K562 (cell line): ENCODE results near the gene TNNT2. TPM values are rescaled to one million over a fixed set of nuclear protein-coding genes. Genes with fewer than 3 reads are reported as not detected.

ENCODE experiments used
- ATAC-seq: fragments of 200-7000 bp; cut with Tn5 transposase; 3 replicates; pipeline ENCODE4 v1.9.1; 2020; ENCODE audit warnings: moderate library complexity
- BruUV-seq: library from RNA; stranded (reverse); fragments of 400-500 nt; replicated peaks from 2 replicates; lab custom pipeline; 2021; lab: Mats Ljungman, UMichigan
- CTCF ChIA-PET: fragments of 300-600 bp; formaldehyde crosslinking; extraction: SDS; loops from one replicate; lab custom pipeline; 2021; ENCODE audit warnings: low intra/inter-chr PET ratio; lab: Yijun Ruan, JAX
- POLR2A ChIA-PET: fragments of 300-600, 350-650 bp; sonication (Branson Sonifier 250); formaldehyde crosslinking; extraction: SDS; loops from one replicate; lab custom pipeline; 2021; ENCODE audit warnings: antibody characterized with exemption, inconsistent platforms; lab: Yijun Ruan, JAX
- DNase-seq, 4 experiments: peaks; one replicate each; pipeline versions ENCODE4 v3.0.0 to v3.0.0-alpha.2; 2011 to 2018; ENCODE audit warnings: low spot score in 3 of 4, mixed read lengths in 3 of 4; ENCODE audit errors: extremely low read depth in 1 of 4
- FAIRE-seq: peaks from 2 replicates; lab custom pipeline; 2011; peaks lifted over from hg19 to GRCh38; lab: Jason Lieb, UNC
- H2AFZ ChIP-seq: 2 replicates; pipeline ENCODE4 v1.6.0; 2011; ENCODE audit warnings: low read depth, low read length, control low read depth, inconsistent platforms
- H3K27ac ChIP-seq: fragments of 200-600 bp; 3 replicates; pipeline ENCODE4 v1.8.0; 2011; ENCODE audit warnings: low read depth, mild to moderate bottlenecking, control low read depth, inconsistent platforms, low read length, moderate library complexity, mixed read lengths; ENCODE audit errors: extremely low read depth
- H3K27me3 ChIP-seq, 2 experiments: fragments of 300-600 bp in 1 of 2; 2 replicates in 1 of 2; 3 replicates in 1 of 2; pipeline versions ENCODE4 v1.6.0 to v1.8.0; 2011; ENCODE audit warnings: inconsistent platforms in 2 of 2, low read length in 2 of 2, mild to moderate bottlenecking in 1 of 2, mixed read lengths in 1 of 2, moderate library complexity in 1 of 2; ENCODE audit not compliant: control insufficient read depth in 2 of 2, insufficient read depth in 2 of 2
- H3K36me3 ChIP-seq: fragments of 300-600 bp; 3 replicates; pipeline ENCODE4 v1.8.0; 2011; ENCODE audit warnings: mild to moderate bottlenecking, low read length, inconsistent platforms; ENCODE audit not compliant: control insufficient read depth, insufficient read depth
- H3K4me1 ChIP-seq, 2 experiments: fragments of 200-600 bp in 1 of 2; replicated peaks in 1 of 2; 2 replicates in 1 of 2; 3 replicates in 1 of 2; pipeline versions ENCODE4 v1.5.1 to v1.8.0; 2011; ENCODE audit warnings: inconsistent platforms in 2 of 2, low read length in 2 of 2, mild to moderate bottlenecking in 1 of 2, mixed read lengths in 1 of 2, moderate library complexity in 1 of 2; ENCODE audit not compliant: control insufficient read depth in 2 of 2, insufficient read depth in 2 of 2
- H3K4me2 ChIP-seq: 2 replicates; pipeline ENCODE4 v1.6.1; 2011; ENCODE audit warnings: low read length, control low read depth, inconsistent platforms, mixed read lengths; ENCODE audit not compliant: insufficient read depth
- H3K4me3 ChIP-seq: fragments of 200-600 bp; sonication (generic), shearing (Covaris generic); 2 replicates; pipeline ENCODE4 v1.5.1; 2016; ENCODE audit warnings: control low read depth, inconsistent platforms
- H3K79me2 ChIP-seq: fragments of 200-600 bp; 3 replicates; pipeline ENCODE4 v1.8.0; 2011; ENCODE audit warnings: low read length, inconsistent platforms; ENCODE audit not compliant: control insufficient read depth, insufficient read depth
- H3K9ac ChIP-seq, 2 experiments: 2 replicates each; pipeline versions ENCODE4 v1.6.0 to v1.6.1; 2011; ENCODE audit warnings: low read depth in 2 of 2, low read length in 2 of 2, control low read depth in 1 of 2, inconsistent platforms in 1 of 2, mild to moderate bottlenecking in 1 of 2, mixed read lengths in 1 of 2; ENCODE audit not compliant: insufficient read depth in 1 of 2
- H3K9me1 ChIP-seq: one replicate; pipeline ENCODE4 v1.6.0; 2011; ENCODE audit warnings: inconsistent platforms, mild to moderate bottlenecking, low read length, moderate library complexity; ENCODE audit not compliant: control insufficient read depth, insufficient read depth
- H3K9me3 ChIP-seq: replicated peaks from 2 replicates; pipeline ENCODE4 v1.5.1; 2011; ENCODE audit warnings: low read depth, low read length, inconsistent platforms; ENCODE audit not compliant: control insufficient read depth, insufficient read depth
- H4K20me1 ChIP-seq: replicated peaks from 2 replicates; pipeline ENCODE4 v1.6.1; 2011; ENCODE audit warnings: low read length, inconsistent platforms, mixed read lengths; ENCODE audit not compliant: control insufficient read depth, insufficient read depth
- CBFA2T2 ChIP-seq: fragments of 450-650 bp; conservative IDR thresholded peaks from 2 replicates; pipeline ENCODE4 v1.6.1; 2017; ENCODE audit warnings: mild to moderate bottlenecking
- ELF4 ChIP-seq: fragments of 450-650 bp; formaldehyde crosslinking; IDR thresholded peaks from 2 replicates; pipeline ENCODE4 v1.4.0; 2022; ENCODE audit warnings: missing genetic modification characterization
- HES1 ChIP-seq: fragments of 450-650 bp; IDR thresholded peaks from 2 replicates; pipeline ENCODE4 v1.6.1; 2016; ENCODE audit warnings: low read depth, mild to moderate bottlenecking, moderate library complexity
- HEY1 ChIP-seq: fragments of 250-450 bp; sonication (Bioruptor Pico); IDR thresholded peaks from 2 replicates; pipeline ENCODE4 v1.5.0; 2020; ENCODE audit warnings: mild to moderate bottlenecking, moderate library complexity, borderline replicate concordance
- KLF10 ChIP-seq: fragments of 250-450 bp; sonication (Bioruptor Pico); IDR thresholded peaks from 2 replicates; pipeline ENCODE4 v1.6.1; 2021; ENCODE audit warnings: matching md5 sums
- ZNF780A ChIP-seq: fragments of 250-450 bp; sonication (Bioruptor Pico); IDR thresholded peaks from 2 replicates; pipeline ENCODE4 v1.5.0; 2021; ENCODE audit warnings: mild to moderate bottlenecking
- WGBS: fragments of 100-300 bp; shearing (Covaris generic); methylation state at CpG from one replicate; pipeline ENCODE4 v1.1.6; 2016; ENCODE audit warnings: low coverage, mixed read lengths; ENCODE audit not compliant: insufficient coverage; ENCODE audit errors: missing lambda C conversion rate; 5-methylcytosine and 5-hydroxymethylcytosine counted together
- in situ Hi-C: fragments of 300-500 bp; cut with MboI; formaldehyde crosslinking; loops from 4 replicates; pipeline ENCODE4 v1.15.0; 2018; ENCODE audit warnings: inconsistent platforms, mixed read lengths
- intact Hi-C: fragments of 100-400 bp; cut with micrococcal nuclease; formaldehyde crosslinking; loops from 2 replicates; pipeline ENCODE4 v1.14.2; 2022
- polyA plus RNA-seq, 8 experiments: library from polyadenylated mRNA; depleted of rRNA in 4 of 8; stranded (reverse) in 5 of 8; unstranded in 3 of 8; fragments of >200 nt; fragmentation: Nextera tagmentation in 2 of 8; fragmentation: Illumina TruSeq in 1 of 8; extraction: Ambion mirVana in 2 of 8; extraction: Trizol in 1 of 8; gene quantifications; 2 replicates each; pipeline versions ENCODE4 v1.2.1 to v1.2.3, GENCODE V29; 2011 to 2014; ENCODE audit warnings: inconsistent platforms in 1 of 8, missing spikeins in 1 of 8
- total RNA-seq, 7 experiments: library from RNA; depleted of rRNA in 6 of 7; stranded (reverse); fragments of >200 nt in 6 of 7; fragmentation: Illumina TruSeq in 2 of 7; extraction: Trizol in 2 of 7; gene quantifications; 2 replicates each; pipeline versions ENCODE4 v1.2.1 to v1.2.3, GENCODE V29; 2011 to 2021; ENCODE audit warnings: low replicate concordance in 1 of 7
- TF ChIP-seq, protein P1 (sequence below): fragments of 250-450 bp; sonication (Bioruptor Pico); IDR thresholded peaks from 2 replicates; pipeline ENCODE4 v1.5.0; 2020; ENCODE audit warnings: mild to moderate bottlenecking

The TNNT2 gene
- total and polyA plus RNA-seq, 9 of the 15 experiments (the other 6 are each of a cell fraction or from before 2014, with no cell fraction given), result not detected

DNA sequence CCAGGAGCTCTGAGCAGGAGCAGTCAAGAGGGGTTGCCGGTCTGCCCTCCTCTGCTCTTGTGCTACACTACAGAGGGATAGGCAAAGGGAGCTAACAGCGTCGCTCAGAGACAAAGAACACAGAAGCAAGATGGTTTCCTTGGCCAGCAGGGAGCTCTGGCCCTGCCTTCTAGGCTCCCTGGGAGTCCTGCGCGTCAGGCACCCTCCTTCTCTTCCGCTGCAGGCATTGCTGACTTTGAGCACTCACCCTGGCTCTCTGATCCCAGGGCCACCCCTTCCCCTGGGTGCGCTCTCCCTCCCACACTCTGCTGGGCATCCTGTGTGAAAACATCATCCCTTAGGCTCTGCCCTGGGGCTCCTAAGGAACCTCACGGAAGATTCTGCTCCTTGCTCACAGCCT, 43.6 kb upstream of the TNNT2 start:
- CTCF ChIA-PET, result no interaction called here
- POLR2A ChIA-PET, result interaction anchor here (0.5 to 1.1 kb wide), 4 partner anchors 8 to 984 kb away, joined by 3 to 7 read pairs (median 4); no protein-coding TSS in a partner anchor
- TF ChIP-seq ELF4 (CRISPR knock-in tag), result no peak
- TF ChIP-seq HEY1 (CRISPR knock-in tag), result no peak
- TF ChIP-seq HES1, result no peak
- no peak for TF ChIP-seq ZNF780A (CRISPR knock-in tag)
- TF ChIP-seq KLF10 (CRISPR knock-in tag), result no peak
- no peak for TF ChIP-seq CBFA2T2
- TF ChIP-seq, protein P1, sequence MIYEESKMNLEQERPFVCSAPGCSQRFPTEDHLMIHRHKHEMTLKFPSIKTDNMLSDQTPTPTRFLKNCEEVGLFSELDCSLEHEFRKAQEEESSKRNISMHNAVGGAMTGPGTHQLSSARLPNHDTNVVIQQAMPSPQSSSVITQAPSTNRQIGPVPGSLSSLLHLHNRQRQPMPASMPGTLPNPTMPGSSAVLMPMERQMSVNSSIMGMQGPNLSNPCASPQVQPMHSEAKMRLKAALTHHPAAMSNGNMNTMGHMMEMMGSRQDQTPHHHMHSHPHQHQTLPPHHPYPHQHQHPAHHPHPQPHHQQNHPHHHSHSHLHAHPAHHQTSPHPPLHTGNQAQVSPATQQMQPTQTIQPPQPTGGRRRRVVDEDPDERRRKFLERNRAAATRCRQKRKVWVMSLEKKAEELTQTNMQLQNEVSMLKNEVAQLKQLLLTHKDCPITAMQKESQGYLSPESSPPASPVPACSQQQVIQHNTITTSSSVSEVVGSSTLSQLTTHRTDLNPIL (CRISPR knock-in tag), result no peak
- intact Hi-C loops, result no loop called here
- WGBS, result 1% methylated on average over 8 of the region's 8 CpGs
- in situ Hi-C loops, result no loop called here
- ATAC-seq, result no peak
- H4K20me1 ChIP-seq, result peaks cover 5% of the 10 kb centered on the region; the same call in 1 of the 2 replicates
- H3K79me2 ChIP-seq, result no peaks in the 10 kb centered on the region
- H2AFZ ChIP-seq, result no peak overlapping the region
- H3K27me3 ChIP-seq, result peaks cover 34 to 58% of the 10 kb centered on the region in 2 experiments; a peak in 4 of 5 replicates
- H3K9ac ChIP-seq, result no peak overlapping the region
- H3K9me3 ChIP-seq, result no peaks in the 10 kb centered on the region
- H3K4me3 ChIP-seq, result no peak overlapping the region
- DNase-seq, result no peak
- no TSS peak for BruUV-seq
- H3K27ac ChIP-seq, result no peak overlapping the region
- no peak overlapping the region for H3K4me2 ChIP-seq
- no peaks in the 10 kb centered on the region for H3K4me1 ChIP-seq
- H3K36me3 ChIP-seq, result no peaks in the 10 kb centered on the region
- H3K9me1 ChIP-seq, result peaks cover 10% of the 10 kb centered on the region
- FAIRE-seq, result no peak
